Common myeloid progenitor, CD34-positive (primary cell): Measurements from ENCODE around the gene ARMC2.

Experiments
- CTCF ChIA-PET: fragments of 350-600 bp; sonication (Branson Sonifier 250); formaldehyde crosslinking; loops from one replicate; lab custom pipeline; 2021; ENCODE audit warnings: antibody characterized with exemption; lab: Charles Lee
- POLR2A ChIA-PET: fragments of 350-600 bp; sonication (Branson Sonifier 250); formaldehyde crosslinking; loops from one replicate; lab custom pipeline; 2021; ENCODE audit warnings: antibody characterized with exemption; lab: Charles Lee
- DNase-seq, 3 donors: peaks; one replicate each; pipeline versions ENCODE4 v3.0.0 to v3.0.0-alpha.2; 2013
- H3K27ac ChIP-seq, 2 experiments: 1 replicate in 1 of 2; 2 replicates in 1 of 2; pipeline ENCODE4 v1.7.0; 2013; ENCODE audit warnings: inconsistent platforms in 2 of 2, low read length in 2 of 2, mild to moderate bottlenecking in 2 of 2, low read depth in 1 of 2, moderate library complexity in 1 of 2; ENCODE audit not compliant: severe bottlenecking in 2 of 2, insufficient read depth in 1 of 2, poor library complexity in 1 of 2
- H3K27me3 ChIP-seq, 5 experiments: replicated peaks in 2 of 5; 1 replicate in 3 of 5; 2 replicates in 2 of 5; pipeline versions ENCODE4 v1.6.1 to v1.7.0; 2013; ENCODE audit warnings: low read length in 4 of 5, mild to moderate bottlenecking in 2 of 5, moderate library complexity in 2 of 5, inconsistent platforms in 1 of 5; ENCODE audit not compliant: insufficient read depth in 5 of 5, control insufficient read depth in 4 of 5
- H3K36me3 ChIP-seq, 4 experiments: 1 replicate in 2 of 4; 2 replicates in 2 of 4; pipeline versions ENCODE4 v1.6.1 to v1.7.0; 2013; ENCODE audit warnings: low read length in 3 of 4, control low read depth in 1 of 4, mild to moderate bottlenecking in 1 of 4; ENCODE audit not compliant: control insufficient read depth in 4 of 4, insufficient read depth in 4 of 4
- H3K4me1 ChIP-seq, 4 experiments: 1 replicate in 3 of 4; 2 replicates in 1 of 4; pipeline versions ENCODE4 v1.6.1 to v1.7.1; 2013; ENCODE audit warnings: low read length in 3 of 4, mild to moderate bottlenecking in 3 of 4, control low read depth in 1 of 4, inconsistent platforms in 1 of 4, moderate library complexity in 1 of 4; ENCODE audit not compliant: control insufficient read depth in 4 of 4, insufficient read depth in 4 of 4; ENCODE audit errors: control extremely low read depth in 1 of 4
- H3K4me3 ChIP-seq, 7 experiments: 1 replicate in 4 of 7; 2 replicates in 3 of 7; pipeline versions ENCODE4 v1.5.1 to v1.7.0; 2013; ENCODE audit warnings: mild to moderate bottlenecking in 7 of 7, low read length in 6 of 7, moderate library complexity in 6 of 7, inconsistent platforms in 2 of 7, low read depth in 2 of 7, control low read depth in 1 of 7; ENCODE audit not compliant: insufficient read depth in 4 of 7, control insufficient read depth in 1 of 7; ENCODE audit errors: extremely low read depth in 1 of 7
- H3K9me3 ChIP-seq, 5 experiments: 1 replicate in 4 of 5; 2 replicates in 1 of 5; pipeline versions ENCODE4 v1.6.1 to v1.7.1; 2013; ENCODE audit warnings: low read length in 4 of 5, mild to moderate bottlenecking in 2 of 5, inconsistent platforms in 1 of 5, low read depth in 1 of 5, moderate library complexity in 1 of 5; ENCODE audit not compliant: control insufficient read depth in 4 of 5, insufficient read depth in 2 of 5; ENCODE audit errors: control extremely low read depth in 1 of 5
- WGBS: methylation state at CpG from one replicate; pipeline ENCODE4 v1.1.5; 2013; ENCODE audit not compliant: insufficient coverage; 5-methylcytosine and 5-hydroxymethylcytosine counted together

Gene ARMC2

GRCh38 chr6:108866798-108867197 lies 18.6 kb downstream of the ARMC2 start:
- no peak overlapping the region for H3K27ac ChIP-seq
- ChIA-PET POLR2A (interaction anchor here (0.7 kb wide), 1 partner anchor 563 kb away, joined by 3 read pairs; no protein-coding TSS in a partner anchor), CTCF (interaction anchor here (1.0 to 1.5 kb wide), 4 partner anchors 11 to 208 kb away, joined by 3 to 4 read pairs (median 4); no protein-coding TSS in a partner anchor)
- DNase-seq: no peak
- H3K4me3 ChIP-seq: no peak overlapping the region
- no CpG with 5 or more reads among the region's 3 CpGs for WGBS
- H3K36me3 ChIP-seq: peaks cover 0 to 16% (median 0%) of the 10 kb centered on the region in 4 experiments
- no peaks in the 10 kb centered on the region for H3K27me3 ChIP-seq
- peaks cover 0 to 14% (median 8%) of the 10 kb centered on the region in 4 experiments for H3K4me1 ChIP-seq
- H3K9me3 ChIP-seq: no peaks in the 10 kb centered on the region

- H3K4me3 ChIP-seq: no peak overlapping the region
- ChIA-PET POLR2A (no interaction called here), CTCF (interaction anchor here (0.6 to 1.1 kb wide), 2 partner anchors 46 to 86 kb away, joined by 3 read pairs; no protein-coding TSS in a partner anchor)
- peaks cover 0 to 16% (median 0%) of the 10 kb centered on the region in 4 experiments for H3K36me3 ChIP-seq
- H3K4me1 ChIP-seq: peaks cover 0 to 5% (median 1%) of the 10 kb centered on the region in 4 experiments
- WGBS: 100% methylated on average over 7 of the region's 8 CpGs
- H3K9me3 ChIP-seq: no peaks in the 10 kb centered on the region
- H3K27ac ChIP-seq: no peak overlapping the region
- no peaks in the 10 kb centered on the region for H3K27me3 ChIP-seq
- no peak for DNase-seq
These were observed 20.4 kb downstream of the ARMC2 start for GRCh38 chr6:108868647-108869046.

- H3K4me1 ChIP-seq: peaks cover 8 to 15% (median 10%) of the 10 kb centered on the region in 4 experiments
- WGBS: 100% methylated on average over 2 of the region's 2 CpGs
- POLR2A ChIA-PET: no interaction called here
- no peak overlapping the region for H3K27ac ChIP-seq
- no peaks in the 10 kb centered on the region for H3K27me3 ChIP-seq
- no peaks in the 10 kb centered on the region for H3K9me3 ChIP-seq
- DNase-seq: no peak
- CTCF ChIA-PET: interaction anchor here (1.1 to 1.9 kb wide), 2 partner anchors 11 to 45 kb away, joined by 3 to 5 read pairs; no protein-coding TSS in a partner anchor
- H3K4me3 ChIP-seq: no peak overlapping the region
- H3K36me3 ChIP-seq: peaks cover 0 to 16% (median 0%) of the 10 kb centered on the region in 4 experiments
These were observed 21.7 kb downstream of the ARMC2 start for GRCh38 chr6:108869876-108870275.

- DNase-seq: no peak
- WGBS: 100% methylated on average over 2 of the region's 2 CpGs
- Histone ChIP-seq H3K36me3 (peaks cover 0 to 16% (median 0%) of the 10 kb centered on the region in 4 experiments), H3K27me3 (no peaks in the 10 kb centered on the region), H3K4me3 (no peak overlapping the region), H3K27ac (no peak overlapping the region), H3K9me3 (no peaks in the 10 kb centered on the region), H3K4me1 (peaks cover 11 to 20% (median 14%) of the 10 kb centered on the region in 4 experiments)
- CTCF ChIA-PET: interaction anchor here (1.3 to 1.9 kb wide), 2 partner anchors 9 to 11 kb away, joined by 3 to 5 read pairs; no protein-coding TSS in a partner anchor
- POLR2A ChIA-PET: no interaction called here
These were observed 22.1 kb downstream of the ARMC2 start for GRCh38 chr6:108870357-108870756.

GRCh38 chr6:108872141-108872557 lies 23.9 kb downstream of the ARMC2 start:
- Histone ChIP-seq H3K4me3 (no peak overlapping the region), H3K4me1 (peaks cover 11 to 21% (median 15%) of the 10 kb centered on the region in 4 experiments), H3K9me3 (no peaks in the 10 kb centered on the region), H3K27ac (no peak overlapping the region), H3K27me3 (no peaks in the 10 kb centered on the region), H3K36me3 (peaks cover 0 to 20% (median under 1%) of the 10 kb centered on the region in 4 experiments)
- CTCF ChIA-PET: no interaction called here
- WGBS: 63% methylated on average over 3 of the region's 7 CpGs
- DNase-seq: no peak
- POLR2A ChIA-PET: no interaction called here

GRCh38 chr6:108872575-108872974 lies 24.4 kb downstream of the ARMC2 start:
- no peak overlapping the region for H3K4me3 ChIP-seq

GRCh38 chr6:108873251-108873650 lies 25.0 kb downstream of the ARMC2 start:
- H3K27me3 ChIP-seq: no peaks in the 10 kb centered on the region
- H3K4me1 ChIP-seq: peaks cover 11 to 21% (median 15%) of the 10 kb centered on the region in 4 experiments
- H3K9me3 ChIP-seq: no peaks in the 10 kb centered on the region
- 95% methylated on average over 5 of the region's 7 CpGs for WGBS
- ChIA-PET POLR2A (no interaction called here), CTCF (no interaction called here)
- H3K36me3 ChIP-seq: peaks cover 0 to 21% (median under 1%) of the 10 kb centered on the region in 4 experiments
- H3K4me3 ChIP-seq: no peak overlapping the region
- no peak for DNase-seq
- no peak overlapping the region for H3K27ac ChIP-seq

More at GRCh38 chr6:108872575-108872974, 24.4 kb downstream of the ARMC2 start:
- H3K36me3 ChIP-seq: peaks cover 0 to 20% (median under 1%) of the 10 kb centered on the region in 4 experiments
- H3K27ac ChIP-seq: no peak overlapping the region
- no peak for DNase-seq
- WGBS: 86% methylated on average over 2 of the region's 3 CpGs
- H3K4me1 ChIP-seq: peaks cover 11 to 21% (median 15%) of the 10 kb centered on the region in 4 experiments
- ChIA-PET POLR2A (no interaction called here), CTCF (no interaction called here)
- H3K9me3 ChIP-seq: no peaks in the 10 kb centered on the region
- H3K27me3 ChIP-seq: no peaks in the 10 kb centered on the region
